ENCODE measurements around the gene DIRAS2. TPM values are rescaled to one million over a fixed set of nuclear protein-coding genes. Genes with fewer than 3 reads are reported as not detected.

The DIRAS2 gene
- total and polyA plus RNA-seq, 8 donors = 0.42 to 1.7 (median 0.74) TPM

Other genes with a start within 250 kb of the DIRAS2 start
- 10 to 100 TPM in 5 of 6 donors, 1 to 10 TPM in 1; 9.7 to 41.1 (median 12.8) TPM for gene SYK, start 159.0 kb upstream of the DIRAS2 start, total RNA-seq
- 1 to 10 TPM; 5.5 to 6.4 TPM for gene SYK, start 159.0 kb upstream of the DIRAS2 start, polyA plus RNA-seq